Prostate gland (tissue), 2 donors: Measurements from ENCODE around the gene ADRM1. TPM values are rescaled to one million over a fixed set of nuclear protein-coding genes. Genes with fewer than 3 reads are reported as not detected.

Experiments
- DNase-seq: peaks from one replicate; pipeline ENCODE4 v3.0.0-alpha.2; 2019; ENCODE audit warnings: low spot score
- H3K27ac ChIP-seq, 2 donors: fragments of 200-600 bp; sonication (generic); 2 replicates each; pipeline ENCODE4 v1.5.1; 2017 to 2019
- H3K27me3 ChIP-seq: fragments of 200-600 bp; sonication (generic); replicated peaks from 2 replicates; pipeline ENCODE4 v1.5.1; 2019; ENCODE audit not compliant: insufficient read depth
- H3K36me3 ChIP-seq, 2 donors: fragments of 200-600 bp; sonication (generic); 1 replicate in 1 of 2; 2 replicates in 1 of 2; pipeline versions ENCODE4 v1.5.1 to v1.8.1; 2017 to 2019
- H3K4me1 ChIP-seq: fragments of 200-600 bp; sonication (generic); replicated peaks from 2 replicates; pipeline ENCODE4 v1.5.1; 2019
- H3K4me3 ChIP-seq, 2 donors: fragments of 200-600 bp; sonication (generic); 2 replicates each; pipeline ENCODE4 v1.5.1; 2017 to 2019
- H3K9me3 ChIP-seq: fragments of 200-600 bp; sonication (generic); 2 replicates; pipeline ENCODE4 v1.5.1; 2017
- POLR2A ChIP-seq: fragments of 450-650 bp; IDR thresholded peaks from one replicate; pipeline ENCODE4 v1.6.1; 2016; ENCODE audit warnings: antibody characterized with exemption, mild to moderate bottlenecking
- POLR2AphosphoS5 ChIP-seq: sonication (generic); formaldehyde crosslinking; IDR thresholded peaks from one replicate; pipeline ENCODE4 v1.6.1; 2017; ENCODE audit warnings: antibody characterized with exemption
- WGBS: methylation state at CpG from one replicate; pipeline ENCODE4 v1.1.5; 2018; 5-methylcytosine and 5-hydroxymethylcytosine counted together
- intact Hi-C: fragments of 100-400 bp; cut with DNase I; formaldehyde crosslinking; loops from one replicate; pipeline ENCODE4 v1.14.2; 2022
- total RNA-seq, 2 donors: library from RNA; depleted of rRNA; stranded (reverse); fragments of >200 nt; gene quantifications; one replicate each; pipeline ENCODE4 v1.1.0, GENCODE V29; 2016
- TF ChIP-seq, protein P1 (sequence below), 4 experiments: fragments of 200-600 bp in 2 of 4; fragments of 450-650 bp in 2 of 4; sonication (generic) in 2 of 4; IDR thresholded peaks; 1 replicate in 3 of 4; 2 replicates in 1 of 4; pipeline ENCODE4 v1.5.1; 2016 to 2019; ENCODE audit warnings: antibody characterized with exemption in 4 of 4, mild to moderate bottlenecking in 2 of 4, moderate library complexity in 2 of 4

Gene ADRM1
- total RNA-seq, 2 donors from 2014 or later: 149 to 207 TPM

DNA sequence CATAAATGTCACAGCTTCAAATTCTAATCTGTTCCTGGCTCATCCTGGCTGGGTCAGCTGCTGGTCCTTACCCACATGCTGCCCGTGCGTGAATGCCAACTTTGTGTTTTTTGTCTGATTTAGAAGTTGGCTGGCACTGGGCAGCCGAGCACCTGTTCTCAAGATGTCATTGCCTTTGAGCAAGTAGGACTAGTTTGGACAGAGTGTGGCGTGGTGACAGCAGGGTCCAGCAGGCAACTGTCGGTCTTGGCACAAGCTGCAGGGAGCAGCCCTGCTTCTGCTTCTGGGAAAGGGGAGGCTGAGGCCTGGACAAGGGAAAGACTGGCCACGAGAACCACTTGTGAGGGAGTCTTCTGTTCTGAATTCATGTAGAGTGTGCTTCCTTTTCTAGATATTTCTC, 26.4 kb upstream of the ADRM1 start:
- intact Hi-C loops: no loop called here
- no peaks in the 10 kb centered on the region for H3K27me3 ChIP-seq
- no peaks in the 10 kb centered on the region for H3K4me1 ChIP-seq
- peaks cover 3 to 21% of the 10 kb centered on the region in 2 donors for H3K36me3 ChIP-seq
- no peak overlapping the region for H3K4me3 ChIP-seq
- H3K9me3 ChIP-seq: no peaks in the 10 kb centered on the region
- no peak for DNase-seq
- no peak overlapping the region for H3K27ac ChIP-seq
- TF ChIP-seq POLR2A (no peak), POLR2AphosphoS5 (no peak)
- TF ChIP-seq, protein P1, sequence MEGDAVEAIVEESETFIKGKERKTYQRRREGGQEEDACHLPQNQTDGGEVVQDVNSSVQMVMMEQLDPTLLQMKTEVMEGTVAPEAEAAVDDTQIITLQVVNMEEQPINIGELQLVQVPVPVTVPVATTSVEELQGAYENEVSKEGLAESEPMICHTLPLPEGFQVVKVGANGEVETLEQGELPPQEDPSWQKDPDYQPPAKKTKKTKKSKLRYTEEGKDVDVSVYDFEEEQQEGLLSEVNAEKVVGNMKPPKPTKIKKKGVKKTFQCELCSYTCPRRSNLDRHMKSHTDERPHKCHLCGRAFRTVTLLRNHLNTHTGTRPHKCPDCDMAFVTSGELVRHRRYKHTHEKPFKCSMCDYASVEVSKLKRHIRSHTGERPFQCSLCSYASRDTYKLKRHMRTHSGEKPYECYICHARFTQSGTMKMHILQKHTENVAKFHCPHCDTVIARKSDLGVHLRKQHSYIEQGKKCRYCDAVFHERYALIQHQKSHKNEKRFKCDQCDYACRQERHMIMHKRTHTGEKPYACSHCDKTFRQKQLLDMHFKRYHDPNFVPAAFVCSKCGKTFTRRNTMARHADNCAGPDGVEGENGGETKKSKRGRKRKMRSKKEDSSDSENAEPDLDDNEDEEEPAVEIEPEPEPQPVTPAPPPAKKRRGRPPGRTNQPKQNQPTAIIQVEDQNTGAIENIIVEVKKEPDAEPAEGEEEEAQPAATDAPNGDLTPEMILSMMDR (IDR thresholded peaks at IDR 0.05): no peak
- 83% methylated on average over 6 of the region's 6 CpGs for WGBS

DNA sequence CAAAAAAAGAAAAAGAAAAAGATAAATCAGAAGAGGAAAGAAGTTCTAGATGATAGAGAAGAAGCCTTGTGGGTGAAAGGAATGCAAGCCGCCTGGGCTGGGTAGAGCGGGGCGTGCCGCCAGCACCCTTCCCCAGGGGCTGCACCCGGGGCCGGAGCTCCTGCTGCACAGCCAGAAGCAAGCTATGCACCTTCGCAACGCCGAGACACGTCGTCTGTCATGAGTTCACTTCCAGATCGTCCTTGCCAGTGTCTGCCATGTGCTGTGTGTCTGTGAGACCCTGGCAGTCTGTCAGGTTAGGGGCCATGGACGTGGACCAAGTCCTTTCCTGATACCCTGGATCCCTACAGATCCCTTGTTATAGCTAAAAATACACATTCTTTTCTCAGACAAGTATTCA, 25.5 kb upstream of the ADRM1 start:
- no peak for TF ChIP-seq POLR2A
- no peak for TF ChIP-seq POLR2AphosphoS5
- TF ChIP-seq, protein P1 (IDR thresholded peaks at IDR 0.05): no peak
- no peak overlapping the region for H3K4me3 ChIP-seq
- no peaks in the 10 kb centered on the region for H3K4me1 ChIP-seq
- H3K36me3 ChIP-seq: peaks cover 3 to 21% of the 10 kb centered on the region in 2 donors
- 75% methylated on average over 13 of the region's 13 CpGs for WGBS
- H3K27me3 ChIP-seq: no peaks in the 10 kb centered on the region
- no peak for DNase-seq
- H3K9me3 ChIP-seq: no peaks in the 10 kb centered on the region
- no peak overlapping the region for H3K27ac ChIP-seq
- intact Hi-C loops: no loop called here

DNA sequence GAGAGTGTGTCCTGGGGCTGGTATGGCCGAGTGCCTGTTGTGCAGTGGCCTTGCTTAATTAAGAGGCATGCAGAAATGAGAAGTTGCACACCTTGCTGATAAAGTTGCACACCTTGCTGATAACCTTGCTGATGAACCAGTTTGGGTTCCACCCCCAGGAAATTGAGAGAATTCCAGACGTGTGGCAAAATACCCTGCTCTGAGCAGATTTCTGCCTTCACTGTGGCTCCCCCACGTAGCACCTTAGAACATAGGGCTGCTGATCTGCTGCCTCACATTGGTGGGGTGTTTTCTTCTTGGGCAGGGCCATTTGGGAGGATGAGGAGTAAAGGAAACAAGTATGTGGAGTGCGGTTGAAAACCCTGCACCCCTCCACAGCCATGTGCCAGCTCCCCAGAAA, 22.5 kb upstream of the ADRM1 start:
- Histone ChIP-seq H3K9me3 (no peaks in the 10 kb centered on the region), H3K36me3 (peaks cover 0 to 14% of the 10 kb centered on the region in 2 donors), H3K27me3 (no peaks in the 10 kb centered on the region), H3K4me1 (no peaks in the 10 kb centered on the region), H3K27ac (no peak overlapping the region), H3K4me3 (no peak overlapping the region)
- WGBS: 88% methylated on average over 4 of the region's 4 CpGs
- intact Hi-C loops: no loop called here
- TF ChIP-seq POLR2A: no peak
- TF ChIP-seq, protein P1 (IDR thresholded peaks at IDR 0.05): no peak
- no peak for TF ChIP-seq POLR2AphosphoS5
- no peak for DNase-seq

DNA sequence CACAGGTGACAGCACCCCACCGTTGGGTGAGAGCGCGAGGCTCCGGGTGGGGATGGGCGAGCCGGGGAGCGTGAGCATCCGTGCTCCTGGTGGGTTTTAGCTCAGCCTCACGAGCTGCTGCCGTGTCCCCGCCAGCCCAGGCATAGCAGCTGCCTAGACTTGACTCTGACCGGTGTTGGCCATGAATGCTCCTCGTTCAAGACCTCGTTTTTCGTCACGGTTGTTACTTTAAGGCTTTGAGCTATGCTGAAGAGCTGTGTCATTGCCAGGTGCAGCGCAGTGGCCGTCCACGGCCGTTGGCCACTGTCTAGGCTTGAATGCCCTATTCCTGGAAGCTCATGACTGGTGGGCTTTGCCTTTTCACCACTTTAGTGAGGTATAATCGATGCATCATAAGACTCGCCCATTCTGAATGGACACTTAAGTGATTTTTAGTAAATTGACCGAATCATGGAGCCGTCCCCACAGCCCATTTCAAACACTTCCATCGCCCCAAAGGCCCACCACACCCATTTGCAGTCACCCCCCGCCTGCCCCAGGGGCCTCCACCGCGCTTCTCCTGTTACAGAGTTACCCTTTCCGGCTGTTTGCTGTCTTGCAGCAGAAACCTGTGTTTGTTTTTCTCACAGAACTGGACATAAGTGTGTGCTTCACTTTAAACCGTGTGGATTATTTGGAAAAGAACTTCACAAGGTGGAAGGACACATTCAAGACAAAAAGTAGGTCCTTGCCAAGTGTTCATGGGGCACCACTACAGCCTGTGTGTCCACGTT, 21.4 kb upstream of the ADRM1 start:
- H3K36me3 ChIP-seq: peaks cover 0 to 20% of the 10 kb centered on the region in 2 donors
- no peak for DNase-seq
- no peak overlapping the region for H3K4me3 ChIP-seq
- H3K4me1 ChIP-seq: no peaks in the 10 kb centered on the region
- no peak for TF ChIP-seq POLR2AphosphoS5
- no peak for TF ChIP-seq POLR2A
- TF ChIP-seq, protein P1 (IDR thresholded peaks at IDR 0.05): no peak
- 91% methylated on average over 31 of the region's 31 CpGs for WGBS
- H3K27ac ChIP-seq: no peak overlapping the region
- H3K9me3 ChIP-seq: no peaks in the 10 kb centered on the region
- no peaks in the 10 kb centered on the region for H3K27me3 ChIP-seq
- intact Hi-C loops: no loop called here

DNA sequence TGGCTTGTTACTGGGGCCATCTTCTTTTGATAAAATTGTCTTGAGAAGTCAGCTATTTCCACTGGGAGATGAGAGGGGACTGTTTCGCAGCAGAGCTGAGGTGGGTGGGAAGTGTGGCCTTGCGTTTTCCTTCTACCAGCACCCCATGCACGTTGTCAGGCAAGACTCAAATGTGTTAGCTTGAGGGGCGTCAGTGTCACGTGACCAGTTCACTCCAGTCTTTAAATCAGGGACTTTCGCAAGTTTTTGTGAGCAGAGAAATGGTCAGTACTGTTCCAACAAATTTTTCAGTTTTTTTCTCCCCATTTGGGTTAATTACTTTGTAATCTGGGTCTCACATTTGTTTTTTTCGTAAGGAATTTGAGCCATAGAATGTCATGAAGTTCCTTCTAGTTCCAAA, 20.7 kb upstream of the ADRM1 start:
- WGBS: 93% methylated on average over 7 of the region's 7 CpGs
- no peak overlapping the region for H3K4me3 ChIP-seq
- TF ChIP-seq, protein P1 (IDR thresholded peaks at IDR 0.05): no peak
- TF ChIP-seq POLR2A (no peak), POLR2AphosphoS5 (no peak)
- peaks cover 4 to 20% of the 10 kb centered on the region in 2 donors for H3K36me3 ChIP-seq
- H3K9me3 ChIP-seq: no peaks in the 10 kb centered on the region
- no peak overlapping the region for H3K27ac ChIP-seq
- intact Hi-C loops: no loop called here
- no peaks in the 10 kb centered on the region for H3K27me3 ChIP-seq
- no peaks in the 10 kb centered on the region for H3K4me1 ChIP-seq
- DNase-seq: no peak
